Mucosa of rectum (tissue), 2 donors: Measurements from ENCODE around the gene ABTB2.
A peak's percentile ranks its signal among the peaks of the same experiment; 100 is the strongest.

Experiments
- H3K27ac ChIP-seq, 2 donors: one replicate each; pipeline ENCODE4 v1.7.0; 2013; ENCODE audit warnings: inconsistent platforms in 2 of 2, low read depth in 2 of 2, low read length in 2 of 2
- H3K27me3 ChIP-seq, 2 donors: one replicate each; pipeline ENCODE4 v1.7.0; 2013; ENCODE audit warnings: low read length in 2 of 2; ENCODE audit not compliant: control insufficient read depth in 2 of 2, insufficient read depth in 2 of 2
- H3K36me3 ChIP-seq, 2 donors: one replicate each; pipeline ENCODE4 v1.7.0; 2013; ENCODE audit warnings: low read length in 2 of 2; ENCODE audit not compliant: control insufficient read depth in 2 of 2, insufficient read depth in 2 of 2
- H3K4me1 ChIP-seq, 2 donors: one replicate each; pipeline ENCODE4 v1.7.0; 2013; ENCODE audit warnings: low read length in 2 of 2, mild to moderate bottlenecking in 1 of 2; ENCODE audit not compliant: control insufficient read depth in 2 of 2, insufficient read depth in 2 of 2
- H3K4me3 ChIP-seq, 2 donors: one replicate each; pipeline ENCODE4 v1.7.0; 2013; ENCODE audit warnings: low read length in 2 of 2
- H3K9ac ChIP-seq, 2 donors: one replicate each; pipeline ENCODE4 v1.7.0; 2013; ENCODE audit warnings: low read length in 2 of 2, low read depth in 1 of 2, mild to moderate bottlenecking in 1 of 2
- H3K9me3 ChIP-seq, 2 donors: one replicate each; pipeline ENCODE4 v1.7.0; 2013; ENCODE audit warnings: low read length in 2 of 2; ENCODE audit not compliant: control insufficient read depth in 2 of 2
- donor health status: healthy.
- donor health status: Normal muscosa, but diverticular disease.

The ABTB2 gene

DNA sequence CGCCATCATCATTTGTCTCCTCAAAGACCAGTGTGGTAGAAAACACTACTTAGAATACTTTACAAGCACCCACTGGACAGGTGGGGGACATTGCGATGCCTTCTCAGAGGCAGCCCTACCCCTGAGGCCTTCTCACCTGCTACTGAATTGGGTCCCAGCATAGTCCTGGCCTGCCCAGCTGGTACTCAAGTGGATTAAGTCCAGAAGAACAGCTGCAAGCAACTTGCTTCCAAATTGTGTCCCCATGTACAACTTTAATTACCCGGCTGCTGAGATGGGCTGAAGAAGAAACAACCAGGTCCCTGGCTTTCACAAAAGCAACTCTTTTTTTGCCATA is 12.3 kb downstream of the ABTB2 start:
- H3K4me3 ChIP-seq, result no peak overlapping the region
- peaks cover 4 to 32% of the 10 kb centered on the region in 2 donors for H3K4me1 ChIP-seq
- H3K27ac ChIP-seq, result no peak overlapping the region
- no peaks in the 10 kb centered on the region for H3K27me3 ChIP-seq
- no peaks in the 10 kb centered on the region for H3K36me3 ChIP-seq
- H3K9me3 ChIP-seq, result no peaks in the 10 kb centered on the region
- H3K9ac ChIP-seq, result no peak overlapping the region

DNA sequence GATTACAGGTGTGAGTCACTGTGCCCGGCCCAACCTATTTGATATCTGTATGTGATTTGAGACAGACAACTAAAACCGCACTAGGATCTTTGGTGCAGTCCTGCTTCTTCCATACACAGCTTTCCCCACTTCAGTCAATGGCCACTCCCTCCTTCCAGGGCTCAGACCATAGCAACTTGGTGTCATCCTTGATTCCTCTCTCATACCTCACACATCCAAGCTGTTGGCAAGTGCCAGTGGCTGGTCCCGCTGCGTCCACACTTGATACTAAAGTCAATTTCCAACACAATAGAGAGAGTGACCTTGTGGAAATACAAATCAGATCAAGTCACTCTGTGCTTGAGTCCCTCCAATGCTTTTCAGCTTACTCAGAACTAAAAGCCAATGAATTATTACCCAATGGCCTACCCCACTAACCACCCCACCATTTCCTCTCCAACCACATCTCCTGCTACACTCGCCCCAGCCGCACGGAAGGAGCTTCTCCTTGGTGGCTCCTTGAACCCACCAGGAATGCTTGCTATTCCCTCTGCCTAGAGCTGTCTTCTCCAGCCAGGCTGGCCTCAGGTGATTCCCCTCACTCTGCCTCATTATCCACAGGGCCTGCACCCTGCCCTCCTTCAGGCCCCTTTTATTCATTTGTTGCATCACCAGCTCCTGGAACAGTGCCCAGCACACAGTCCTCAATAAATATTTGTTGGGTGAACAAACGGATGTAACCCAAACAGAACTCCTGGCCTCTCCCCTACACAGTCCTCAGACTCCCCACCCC is 12.9 kb downstream of the ABTB2 start:
- H3K36me3 ChIP-seq, result no peaks in the 10 kb centered on the region
- no peak overlapping the region for H3K9ac ChIP-seq
- H3K27me3 ChIP-seq, result no peaks in the 10 kb centered on the region
- H3K4me3 ChIP-seq, result no peak overlapping the region
- H3K27ac ChIP-seq, result no peak overlapping the region
- H3K9me3 ChIP-seq, result no peaks in the 10 kb centered on the region
- peaks cover 4 to 32% of the 10 kb centered on the region in 2 donors for H3K4me1 ChIP-seq

DNA sequence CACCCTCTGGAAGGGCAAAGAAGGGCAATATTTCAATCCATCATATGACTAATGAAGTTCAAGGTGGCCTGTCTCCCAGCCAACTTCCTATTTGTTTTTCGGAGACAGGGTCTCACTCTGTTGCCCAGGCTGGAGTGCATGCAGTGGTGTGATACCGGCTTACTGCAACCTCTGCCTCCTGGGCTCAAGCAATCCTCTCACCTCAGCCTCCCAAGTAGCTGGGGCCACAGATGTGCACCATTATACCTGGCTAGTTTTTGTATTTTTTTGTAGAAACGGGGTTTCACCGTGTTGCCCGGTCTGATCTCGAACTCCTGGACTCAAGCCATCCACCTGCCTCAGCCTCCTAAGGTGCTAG is 13.4 kb downstream of the ABTB2 start:
- Histone ChIP-seq H3K4me1 (peaks cover 4 to 32% of the 10 kb centered on the region in 2 donors), H3K9me3 (no peaks in the 10 kb centered on the region), H3K27ac (no peak overlapping the region), H3K4me3 (no peak overlapping the region), H3K36me3 (no peaks in the 10 kb centered on the region), H3K27me3 (no peaks in the 10 kb centered on the region), H3K9ac (no peak overlapping the region)

DNA sequence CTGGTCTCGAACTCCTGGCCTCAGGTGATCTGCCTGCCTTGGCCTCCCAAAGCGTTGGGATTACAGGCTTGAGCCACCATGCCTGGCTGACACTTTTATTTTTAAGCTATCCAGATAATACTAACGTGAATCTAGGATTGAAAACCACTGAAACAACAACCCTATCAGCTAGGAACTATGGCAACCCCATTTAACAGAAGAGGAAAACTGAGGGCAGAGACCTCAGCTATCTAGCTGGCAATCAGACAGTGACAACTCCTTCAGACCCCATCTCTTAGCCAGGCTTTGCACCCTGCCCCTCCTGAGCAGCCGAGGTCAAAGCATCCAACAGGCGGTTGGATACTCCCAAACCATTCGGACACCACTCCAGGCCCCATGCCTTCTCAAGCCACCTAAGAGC is 14.1 kb downstream of the ABTB2 start:
- Histone ChIP-seq H3K27me3 (no peaks in the 10 kb centered on the region), H3K27ac (no peak overlapping the region), H3K9me3 (no peaks in the 10 kb centered on the region), H3K36me3 (no peaks in the 10 kb centered on the region), H3K4me3 (no peak overlapping the region), H3K4me1 (peaks cover 4 to 32% of the 10 kb centered on the region in 2 donors), H3K9ac (no peak overlapping the region)

DNA sequence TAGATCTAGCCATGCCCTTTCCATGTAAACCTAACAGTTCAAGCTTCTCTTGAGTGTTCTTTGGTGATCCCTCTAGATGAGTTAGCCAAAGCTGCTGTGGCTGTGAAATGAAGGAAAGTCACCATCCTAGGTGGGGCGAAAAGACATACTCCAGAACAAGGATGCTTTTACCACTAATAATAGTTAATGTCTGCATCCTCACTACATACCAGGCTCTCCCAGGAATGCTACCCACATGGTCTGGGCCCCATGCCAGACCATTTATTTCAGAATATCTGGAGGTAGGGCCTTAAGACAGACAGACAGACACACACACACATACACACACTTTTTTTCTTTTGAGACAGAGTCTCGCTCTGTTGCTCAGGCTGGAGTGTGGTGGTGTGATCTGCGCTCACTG is 14.7 kb downstream of the ABTB2 start:
- H3K4me1 ChIP-seq, result peaks cover 4 to 32% of the 10 kb centered on the region in 2 donors
- no peak overlapping the region for H3K9ac ChIP-seq
- H3K4me3 ChIP-seq, result no peak overlapping the region
- H3K27me3 ChIP-seq, result no peaks in the 10 kb centered on the region
- H3K27ac ChIP-seq, result no peak overlapping the region
- H3K36me3 ChIP-seq, result no peaks in the 10 kb centered on the region
- no peaks in the 10 kb centered on the region for H3K9me3 ChIP-seq

DNA sequence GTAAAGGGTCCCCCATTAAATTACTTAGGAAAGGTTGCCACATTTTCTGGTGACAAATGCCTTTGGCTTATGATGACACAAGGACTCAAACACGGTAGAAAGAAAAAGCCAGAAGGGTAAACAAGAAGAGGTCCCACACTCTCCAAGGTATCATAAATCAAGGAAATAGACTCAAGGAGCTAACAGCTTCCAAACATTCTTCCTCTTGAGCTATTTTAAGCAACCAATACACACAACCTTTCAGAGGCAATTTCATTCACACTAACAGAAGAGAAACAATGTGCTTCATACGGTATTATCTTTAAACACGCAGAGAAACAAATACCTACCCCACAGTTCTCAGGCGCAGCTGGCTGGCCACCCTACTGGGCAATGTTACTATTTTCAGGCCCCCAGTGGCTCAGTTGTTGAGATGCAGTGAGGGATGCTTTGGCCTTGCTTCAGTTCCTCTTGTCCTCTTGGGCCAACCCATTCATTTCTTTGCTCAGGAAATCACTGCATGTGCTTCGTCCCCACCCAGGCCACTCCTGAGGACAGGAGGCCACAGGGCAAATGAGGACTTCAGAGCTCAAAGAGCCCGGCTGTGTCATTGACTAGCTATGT is 15.8 kb downstream of the ABTB2 start:
- no peak overlapping the region for H3K9ac ChIP-seq
- no peaks in the 10 kb centered on the region for H3K36me3 ChIP-seq
- peaks cover 4 to 32% of the 10 kb centered on the region in 2 donors for H3K4me1 ChIP-seq
- no peak overlapping the region for H3K4me3 ChIP-seq
- H3K9me3 ChIP-seq, result no peaks in the 10 kb centered on the region
- H3K27me3 ChIP-seq, result no peaks in the 10 kb centered on the region
- H3K27ac ChIP-seq, result peak overlapping the region in 1 of 2 donors; percentile 52

DNA sequence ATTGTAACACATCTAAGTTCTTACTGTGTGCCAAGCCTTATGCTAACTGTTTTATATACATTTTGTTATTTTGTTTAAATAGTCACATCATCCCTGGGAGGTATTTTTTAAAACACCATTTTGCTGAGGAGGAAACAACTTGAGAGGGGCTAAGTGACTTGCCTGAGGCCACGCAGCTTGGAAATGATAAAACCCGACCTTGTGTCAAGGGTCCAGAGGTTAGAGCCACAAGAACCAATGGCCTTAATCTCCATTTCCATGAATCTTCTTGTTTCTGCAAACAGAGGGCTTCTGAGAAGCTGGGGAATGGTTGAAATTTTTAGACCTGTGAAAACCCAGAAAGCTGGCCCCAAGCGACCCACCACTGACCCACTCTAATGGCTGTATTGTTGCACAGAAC is 16.7 kb downstream of the ABTB2 start:
- Histone ChIP-seq H3K36me3 (no peaks in the 10 kb centered on the region), H3K4me3 (no peak overlapping the region), H3K27me3 (no peaks in the 10 kb centered on the region), H3K27ac (no peak overlapping the region), H3K4me1 (peaks cover 4 to 28% of the 10 kb centered on the region in 2 donors), H3K9me3 (no peaks in the 10 kb centered on the region), H3K9ac (no peak overlapping the region)

DNA sequence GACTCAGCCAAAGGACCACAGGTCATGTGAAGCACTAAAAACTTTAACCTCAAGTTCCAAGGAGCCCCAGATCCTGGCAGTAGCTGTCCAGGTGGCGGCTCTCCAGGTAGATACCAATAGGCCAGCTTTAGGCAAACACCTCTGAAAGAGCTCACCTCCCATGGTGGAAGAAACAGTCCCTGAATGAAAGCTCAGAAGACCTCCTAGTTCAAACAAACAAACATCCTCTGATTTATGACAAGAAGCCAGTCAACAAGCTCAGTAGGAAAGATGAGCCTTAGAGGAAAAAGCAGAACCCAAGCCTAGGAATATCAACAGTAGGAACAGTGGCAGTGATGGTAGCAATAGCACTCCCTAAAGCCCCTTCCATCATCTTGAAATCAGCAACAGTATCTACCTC is 17.2 kb downstream of the ABTB2 start:
- Histone ChIP-seq H3K9me3 (no peaks in the 10 kb centered on the region), H3K4me3 (no peak overlapping the region), H3K4me1 (peaks cover 4 to 24% of the 10 kb centered on the region in 2 donors), H3K27me3 (no peaks in the 10 kb centered on the region), H3K27ac (no peak overlapping the region), H3K36me3 (no peaks in the 10 kb centered on the region), H3K9ac (no peak overlapping the region)

DNA sequence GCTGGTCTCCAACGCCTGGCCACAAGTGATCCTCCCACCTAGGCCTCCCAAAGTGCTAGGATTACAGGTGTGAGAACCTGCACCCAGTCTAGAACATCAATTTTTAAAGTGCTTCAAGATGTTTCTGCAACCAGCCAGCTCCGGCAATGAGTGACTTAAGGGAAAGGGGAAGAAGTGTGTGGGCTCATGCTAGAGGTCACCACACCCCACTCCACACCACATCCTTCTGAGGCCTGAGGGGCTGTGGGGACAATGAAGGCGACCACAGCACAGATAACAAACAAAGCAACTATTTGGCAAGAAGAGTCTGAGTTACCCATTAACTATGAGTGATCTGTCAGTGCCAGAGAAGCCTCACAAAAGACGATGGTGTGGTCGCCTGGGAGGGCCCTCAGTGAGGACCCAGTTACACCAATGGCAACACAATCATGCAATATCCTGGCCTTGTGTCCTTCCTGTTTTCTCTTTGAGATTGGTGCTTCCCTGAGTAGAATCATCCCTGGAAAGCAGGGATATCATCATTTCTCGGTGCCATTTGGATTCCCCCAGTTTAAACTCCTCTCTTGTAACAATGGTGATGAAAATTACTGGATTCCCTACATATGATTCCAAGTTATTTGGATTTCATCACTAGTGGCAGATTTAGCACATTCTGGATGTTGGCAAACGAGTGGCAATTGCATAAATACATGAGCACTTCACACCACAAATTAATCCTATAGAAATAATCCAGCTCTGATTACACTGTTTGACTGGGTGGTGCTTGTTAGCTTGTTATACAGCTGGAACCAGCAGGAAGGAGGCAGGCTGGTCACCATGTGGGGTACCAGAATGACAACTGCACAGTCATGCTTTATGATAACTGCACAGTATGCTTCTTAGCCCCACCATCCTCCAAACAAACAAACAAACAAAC is 18.4 kb downstream of the ABTB2 start:
- Histone ChIP-seq H3K9ac (no peak overlapping the region), H3K4me1 (peaks cover 0 to 11% of the 10 kb centered on the region in 2 donors), H3K27ac (no peak overlapping the region), H3K27me3 (no peaks in the 10 kb centered on the region), H3K9me3 (no peaks in the 10 kb centered on the region), H3K4me3 (no peak overlapping the region), H3K36me3 (no peaks in the 10 kb centered on the region)

DNA sequence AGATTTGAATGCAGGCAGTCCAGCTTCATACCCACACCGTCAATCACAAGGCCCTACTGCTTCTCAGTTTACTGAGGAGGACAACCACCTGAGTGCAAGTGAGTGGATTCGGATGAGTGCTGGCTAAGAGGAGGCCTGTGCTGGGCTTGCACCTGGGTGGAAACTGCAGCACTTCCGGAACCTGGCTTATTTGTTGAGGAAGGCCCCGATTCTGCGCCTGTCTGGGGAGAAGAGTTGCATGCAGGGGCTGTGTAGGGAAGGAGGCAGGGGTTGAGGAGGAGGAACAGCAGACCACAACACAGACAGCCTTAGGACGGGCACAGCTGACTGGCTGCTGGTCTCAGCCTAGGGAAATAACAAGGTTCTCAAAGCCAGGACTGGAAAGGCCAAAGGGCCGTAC is 20.8 kb downstream of the ABTB2 start:
- H3K9me3 ChIP-seq, result no peaks in the 10 kb centered on the region
- no peak overlapping the region for H3K9ac ChIP-seq
- no peak overlapping the region for H3K4me3 ChIP-seq
- no peak overlapping the region for H3K27ac ChIP-seq
- peaks cover 0 to 6% of the 10 kb centered on the region in 2 donors for H3K4me1 ChIP-seq
- H3K36me3 ChIP-seq, result no peaks in the 10 kb centered on the region
- no peaks in the 10 kb centered on the region for H3K27me3 ChIP-seq
